ENCODE results near the gene CBFA2T2.
"Not testable (repeated sequence)": the region's sequence is repeated elsewhere in the genome, so short reads cannot be mapped to it uniquely, and the experiment has no call there.

The CBFA2T2 gene

GRCh38 chr20:33503564-33503963, 13.7 kb downstream of the CBFA2T2 start:
- ChIA-PET CTCF (interaction anchor here (1.3 kb wide), 1 partner anchor 41 kb away, joined by 3 read pairs; no protein-coding TSS in a partner anchor), POLR2A (interaction anchor here (1.1 kb wide), 1 partner anchor 14 kb away, joined by 3 read pairs; the partner anchor contains the start of gene CBFA2T2)
- no peak for DNase-seq (ENCODE audit: extremely low spot score)
- TF ChIP-seq, protein P1, sequence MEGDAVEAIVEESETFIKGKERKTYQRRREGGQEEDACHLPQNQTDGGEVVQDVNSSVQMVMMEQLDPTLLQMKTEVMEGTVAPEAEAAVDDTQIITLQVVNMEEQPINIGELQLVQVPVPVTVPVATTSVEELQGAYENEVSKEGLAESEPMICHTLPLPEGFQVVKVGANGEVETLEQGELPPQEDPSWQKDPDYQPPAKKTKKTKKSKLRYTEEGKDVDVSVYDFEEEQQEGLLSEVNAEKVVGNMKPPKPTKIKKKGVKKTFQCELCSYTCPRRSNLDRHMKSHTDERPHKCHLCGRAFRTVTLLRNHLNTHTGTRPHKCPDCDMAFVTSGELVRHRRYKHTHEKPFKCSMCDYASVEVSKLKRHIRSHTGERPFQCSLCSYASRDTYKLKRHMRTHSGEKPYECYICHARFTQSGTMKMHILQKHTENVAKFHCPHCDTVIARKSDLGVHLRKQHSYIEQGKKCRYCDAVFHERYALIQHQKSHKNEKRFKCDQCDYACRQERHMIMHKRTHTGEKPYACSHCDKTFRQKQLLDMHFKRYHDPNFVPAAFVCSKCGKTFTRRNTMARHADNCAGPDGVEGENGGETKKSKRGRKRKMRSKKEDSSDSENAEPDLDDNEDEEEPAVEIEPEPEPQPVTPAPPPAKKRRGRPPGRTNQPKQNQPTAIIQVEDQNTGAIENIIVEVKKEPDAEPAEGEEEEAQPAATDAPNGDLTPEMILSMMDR (IDR thresholded peaks at IDR 0.05; ENCODE audit: control extremely low read depth, extremely low read depth, low read depth, missing control alignments), result no peak

DNA sequence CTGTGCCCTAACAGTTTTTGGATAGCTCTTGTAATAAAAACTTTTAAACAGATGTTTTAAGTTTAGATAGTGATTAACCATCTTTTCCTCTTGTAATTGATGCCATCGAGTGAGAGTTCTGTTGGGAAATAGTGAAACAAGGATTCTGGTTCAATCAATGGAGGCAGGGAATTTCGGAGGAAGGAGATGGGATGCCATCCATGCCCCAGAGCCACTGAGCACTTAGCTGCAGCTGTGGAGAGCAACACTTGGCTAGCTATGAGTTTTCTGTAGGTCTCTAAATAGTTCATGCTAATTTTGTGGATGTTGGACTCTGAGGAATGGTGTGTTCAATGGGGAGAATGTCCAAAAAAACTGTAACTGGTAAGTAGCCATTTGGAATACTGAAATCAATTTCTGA, 16.7 kb downstream of the CBFA2T2 start:
- ChIA-PET POLR2A (no interaction called here), CTCF (interaction anchor here (0.9 to 1.9 kb wide), 5 partner anchors 8 to 83 kb away, joined by 3 to 8 read pairs (median 3); partner anchors contain the start of gene CBFA2T2)
- no peak for DNase-seq (ENCODE audit: extremely low spot score)
- TF ChIP-seq, protein P1 (IDR thresholded peaks at IDR 0.05; ENCODE audit: control extremely low read depth, extremely low read depth, low read depth, missing control alignments), result no peak

GRCh38 chr20:33507461-33507860, 17.6 kb downstream of the CBFA2T2 start:
- TF ChIP-seq, protein P1 (IDR thresholded peaks at IDR 0.05; ENCODE audit: control extremely low read depth, extremely low read depth, low read depth, missing control alignments), result no peak
- POLR2A ChIA-PET, result no interaction called here
- CTCF ChIA-PET, result interaction anchor here (0.7 to 1.9 kb wide), 7 partner anchors 8 to 82 kb away, joined by 3 to 8 read pairs (median 3); partner anchors contain the start of gene CBFA2T2
- no peak for DNase-seq (ENCODE audit: extremely low spot score)

- CTCF ChIA-PET, result interaction anchor here (1.0 to 1.2 kb wide), 3 partner anchors 8 to 87 kb away, joined by 3 to 4 read pairs (median 3); no protein-coding TSS in a partner anchor
- POLR2A ChIA-PET; DNase-seq (ENCODE audit: extremely low spot score): not testable (repeated sequence)
Measured at GRCh38 chr20:33508015-33508414, 18.1 kb downstream of the CBFA2T2 start.

- POLR2A ChIA-PET, result not testable (repeated sequence)
Measured at GRCh38 chr20:33509057-33509456, 19.2 kb downstream of the CBFA2T2 start.

GRCh38 chr20:33511876-33512275, 22.0 kb downstream of the CBFA2T2 start:
- POLR2A ChIA-PET; DNase-seq (ENCODE audit: extremely low spot score): not testable (repeated sequence)
- CTCF ChIA-PET, result interaction anchor here (1.3 kb wide), 1 partner anchor 10 kb away, joined by 4 read pairs; no protein-coding TSS in a partner anchor

More at GRCh38 chr20:33509057-33509456, 19.2 kb downstream of the CBFA2T2 start:
- CTCF ChIA-PET, result interaction anchor here (1.0 kb wide), 1 partner anchor 13 kb away, joined by 3 read pairs; no protein-coding TSS in a partner anchor
- DNase-seq (ENCODE audit: extremely low spot score), result not testable (repeated sequence)

- DNase-seq (ENCODE audit: extremely low spot score), result no peak
- TF ChIP-seq, protein P1 (IDR thresholded peaks at IDR 0.05; ENCODE audit: control extremely low read depth, extremely low read depth, low read depth, missing control alignments), result no peak
- ChIA-PET POLR2A (no interaction called here), CTCF (interaction anchor here (0.9 to 1.0 kb wide), 2 partner anchors 8 to 66 kb away, joined by 3 to 4 read pairs; no protein-coding TSS in a partner anchor)
Measured at GRCh38 chr20:33515569-33516216, 25.8 kb downstream of the CBFA2T2 start.

DNA sequence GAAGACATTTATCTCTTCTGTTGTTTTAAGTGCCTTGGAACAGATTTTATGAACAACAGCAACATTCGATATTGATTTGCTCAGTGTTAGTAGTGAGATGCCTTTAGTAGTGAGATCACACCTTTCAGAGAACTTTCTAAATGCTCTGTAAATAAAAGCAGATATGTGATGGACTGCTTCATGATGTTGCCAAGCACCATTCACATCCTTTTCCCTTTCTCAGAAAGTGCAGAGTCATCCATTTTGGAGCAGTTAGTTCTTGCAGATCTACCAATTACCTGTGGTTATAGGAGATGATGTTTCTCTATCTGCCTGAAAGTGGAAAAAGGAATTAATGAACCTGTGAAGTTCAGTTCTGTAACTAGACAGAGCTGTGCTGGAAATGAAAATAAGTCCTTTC, 27.0 kb downstream of the CBFA2T2 start:
- POLR2A ChIA-PET, result no interaction called here
- TF ChIP-seq, protein P1 (IDR thresholded peaks at IDR 0.05; ENCODE audit: control extremely low read depth, extremely low read depth, low read depth, missing control alignments), result no peak
- no peak for DNase-seq (ENCODE audit: extremely low spot score)
- CTCF ChIA-PET, result no interaction called here

All from GM10248 (cell line).